Erythroblast (primary cell): ENCODE results near the gene NR3C1.

ENCODE experiments used
- DNase-seq, 2 experiments: peaks; one replicate each; lab custom pipeline; 2025; lab: John Stamatoyannopoulos, UW
- GATA1 ChIP-seq: IDR thresholded peaks from 2 replicates; pipeline ENCODE4 v1.6.1; 2011; ENCODE audit warnings: low read depth, mild to moderate bottlenecking, control low read depth, low read length, moderate library complexity
- POLR2A ChIP-seq: IDR thresholded peaks from 2 replicates; pipeline ENCODE4 v1.6.1; 2011; ENCODE audit warnings: mild to moderate bottlenecking, low read length

Gene NR3C1

GRCh38 chr5:143376195-143376779 is 27.2 kb downstream of the NR3C1 start:
- no peak for TF ChIP-seq POLR2A
- no peak for TF ChIP-seq GATA1
- DNase-seq, result no peak

DNA sequence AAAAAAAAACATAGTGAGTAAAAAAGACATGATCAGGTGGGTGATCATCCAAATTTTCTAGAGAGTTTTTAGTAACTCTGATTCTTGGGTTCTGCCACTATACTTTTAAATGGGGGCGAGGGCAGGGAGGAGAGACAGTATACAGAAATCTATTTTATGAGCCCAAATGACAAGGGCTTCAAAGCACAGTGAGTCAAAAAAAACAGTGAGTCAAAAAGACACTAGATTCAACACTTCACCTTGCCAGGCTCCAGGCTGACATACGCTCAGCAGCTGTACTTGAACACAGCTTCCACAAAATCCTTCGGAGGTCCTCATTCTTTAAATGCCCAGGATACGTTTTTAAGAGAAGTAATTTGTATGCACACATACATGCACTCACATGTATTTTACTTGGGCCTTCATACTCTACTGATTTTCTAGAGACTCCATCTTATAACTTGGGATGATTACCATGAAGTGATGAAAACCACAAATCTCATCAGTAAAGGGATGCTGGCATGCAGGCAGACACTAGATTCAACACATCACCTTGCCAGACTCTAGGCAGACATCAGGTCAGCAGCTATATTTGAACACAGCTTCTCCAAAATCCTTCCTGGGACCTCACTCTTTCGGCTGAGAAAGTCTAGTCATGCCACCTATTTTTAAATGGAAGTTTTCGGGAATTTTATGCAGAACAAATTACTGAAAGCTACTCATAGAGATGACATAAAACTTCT is 28.8 kb downstream of the NR3C1 start:
- no peak for DNase-seq
- TF ChIP-seq GATA1, result no peak
- TF ChIP-seq POLR2A, result no peak

DNA sequence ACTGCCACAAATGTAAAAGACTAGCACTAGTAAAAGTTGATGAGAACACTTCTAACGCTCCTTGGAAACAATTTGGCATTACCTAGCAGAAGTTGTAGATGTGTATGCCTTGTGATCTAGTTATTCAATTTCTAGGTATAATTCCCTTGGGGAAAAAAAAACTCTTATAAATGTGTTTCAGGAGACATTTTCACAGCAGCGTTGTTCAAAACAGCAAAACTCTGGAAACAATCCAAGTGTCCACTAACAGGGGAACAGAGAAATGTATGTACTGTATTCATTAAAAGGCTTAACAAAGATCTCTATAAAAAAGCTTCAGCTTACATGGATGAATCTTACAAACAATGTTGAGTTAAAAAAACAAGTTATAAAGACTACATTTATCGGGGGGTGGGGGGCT is 30.4 kb downstream of the NR3C1 start:
- TF ChIP-seq GATA1 (no peak), POLR2A (no peak)
- no peak for DNase-seq

- DNase-seq, result no peak
- TF ChIP-seq POLR2A (no peak), GATA1 (no peak)
Measured at GRCh38 chr5:143372187-143372829, 31.2 kb downstream of the NR3C1 start.

GRCh38 chr5:143370440-143370839 is 33.0 kb downstream of the NR3C1 start:
- TF ChIP-seq POLR2A (no peak), GATA1 (no peak)
- no peak for DNase-seq

- no peak for DNase-seq
- no peak for TF ChIP-seq POLR2A
- TF ChIP-seq GATA1, result no peak
Measured at GRCh38 chr5:143364061-143364460, 39.4 kb downstream of the NR3C1 start.

DNA sequence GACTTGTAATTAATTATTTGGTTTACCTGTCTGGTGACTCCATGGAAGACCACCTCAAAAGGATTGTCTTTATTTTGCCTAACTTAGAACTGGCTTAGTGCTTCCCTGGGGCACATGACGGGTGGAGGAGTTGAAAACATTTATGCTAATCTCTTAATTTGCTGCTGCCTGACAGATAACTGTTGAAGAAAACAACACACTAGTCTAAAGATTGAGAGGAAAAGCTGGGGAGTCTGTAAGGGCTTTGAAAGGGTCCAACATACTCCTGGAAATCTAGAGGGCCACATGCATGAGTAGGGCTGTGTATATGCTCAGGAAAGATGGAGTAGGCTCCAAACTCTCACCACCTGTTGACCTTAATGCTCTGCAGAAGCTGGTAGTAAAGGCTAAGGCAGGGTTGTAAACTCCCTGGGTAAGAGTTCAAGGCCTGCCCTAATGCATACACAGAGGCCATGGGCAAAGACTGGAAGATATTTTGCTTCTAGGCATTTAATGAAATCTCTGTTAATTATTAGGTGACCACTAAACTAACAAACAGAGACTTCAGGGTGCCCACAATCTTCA is 40.7 kb downstream of the NR3C1 start:
- peak; percentile 46 to 66 for DNase-seq
- TF ChIP-seq POLR2A, result no peak
- TF ChIP-seq GATA1, result no peak

DNA sequence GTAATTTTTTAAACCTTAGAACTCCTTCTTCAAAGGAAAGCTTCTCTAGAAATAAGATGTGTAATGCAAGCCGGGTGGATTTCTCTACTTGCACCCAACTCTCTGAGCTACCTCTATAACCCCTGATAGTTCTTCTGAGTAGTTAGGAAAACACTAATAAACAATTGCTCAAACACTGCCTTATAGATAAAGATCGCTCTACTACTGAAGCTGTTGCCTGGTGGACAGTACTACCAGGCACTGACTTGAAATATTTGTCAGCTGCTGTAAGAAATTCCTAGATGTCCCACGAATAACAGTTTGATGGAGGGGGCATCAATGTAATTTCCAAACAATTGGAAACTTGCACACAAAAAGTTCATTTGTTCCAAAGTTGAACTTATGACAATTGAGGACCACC is 42.0 kb downstream of the NR3C1 start:
- no peak for TF ChIP-seq GATA1
- no peak for TF ChIP-seq POLR2A
- DNase-seq, result peak; percentile 28 to 39

- TF ChIP-seq POLR2A, result no peak
- TF ChIP-seq GATA1, result no peak
- peak; percentile 46 to 68 for DNase-seq
Measured at GRCh38 chr5:143360755-143361154, 42.7 kb downstream of the NR3C1 start.

DNA sequence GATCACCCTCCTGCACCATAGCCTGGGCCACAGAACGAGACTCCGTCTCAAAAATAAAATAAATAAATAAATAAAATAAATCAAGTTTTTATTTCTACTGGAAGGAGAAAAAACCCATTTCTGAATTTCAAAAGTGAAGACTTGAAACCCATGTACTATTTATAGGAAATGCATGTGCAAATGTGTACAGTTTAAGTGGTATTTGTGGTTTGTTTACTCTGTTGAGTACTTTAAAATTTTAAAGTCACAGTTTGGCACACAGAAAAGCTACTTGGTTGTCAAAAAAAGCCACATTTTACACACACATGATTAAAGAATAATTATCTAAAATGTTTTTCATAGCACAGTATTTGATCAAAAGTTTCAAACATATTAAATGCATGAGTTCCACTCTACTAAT is 43.6 kb downstream of the NR3C1 start:
- DNase-seq, result no peak

DNA sequence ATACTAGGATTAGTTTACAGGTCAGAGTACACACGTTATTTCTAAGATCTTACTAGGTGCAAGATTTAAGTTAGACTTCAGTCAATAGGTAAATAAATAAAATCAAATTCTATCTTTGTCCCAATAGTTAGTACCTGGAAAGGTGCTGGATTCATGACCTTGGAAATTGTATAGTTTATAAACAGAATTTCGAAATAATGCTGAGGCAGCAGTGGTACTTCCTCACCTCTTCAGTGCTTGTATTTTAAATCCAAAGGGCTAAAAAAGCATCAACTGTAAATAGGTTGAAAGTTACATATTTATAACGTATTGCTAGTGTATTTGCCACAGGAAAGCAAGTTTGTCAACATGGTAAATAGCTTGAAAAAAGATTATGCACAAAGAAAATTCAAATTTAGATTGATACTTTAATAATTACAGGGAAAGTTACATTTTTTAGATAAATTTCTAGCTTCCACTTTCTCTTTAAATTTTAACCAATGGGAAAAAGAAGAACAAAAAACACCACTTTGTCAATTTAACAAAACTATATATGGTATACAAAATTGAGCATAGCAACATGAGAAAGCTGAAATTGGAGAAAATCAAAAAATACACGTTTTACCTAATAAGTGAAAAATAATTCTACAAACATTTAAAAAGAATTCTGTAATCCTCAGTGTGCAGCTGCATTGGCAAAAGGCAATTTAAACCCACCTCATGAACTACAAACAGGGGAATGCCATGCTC is 46.5 kb downstream of the NR3C1 start:
- DNase-seq, result peak in 1 of 2 experiments; percentile 53
- TF ChIP-seq POLR2A (no peak), GATA1 (no peak)

More for the DNA sequence above, 43.6 kb downstream of the NR3C1 start:
- no peak for TF ChIP-seq POLR2A
- no peak for TF ChIP-seq GATA1

- DNase-seq, result peak; percentile 95 to 97
- TF ChIP-seq GATA1, result no peak
- TF ChIP-seq POLR2A, result peak; percentile 41
Measured at GRCh38 chr5:143355710-143356109, 47.8 kb downstream of the NR3C1 start.

- TF ChIP-seq POLR2A (no peak), GATA1 (no peak)
- peak in 1 of 2 experiments; percentile 25 for DNase-seq
Measured at GRCh38 chr5:143354025-143354424, 49.5 kb downstream of the NR3C1 start.

GRCh38 chr5:143352691-143353090 is 50.8 kb downstream of the NR3C1 start:
- DNase-seq, result no peak
- TF ChIP-seq POLR2A (no peak), GATA1 (no peak)
